Spinal cord (tissue), 10 donors: Measurements from ENCODE around the gene CD109. TPM values are rescaled to one million over a fixed set of nuclear protein-coding genes. Genes with fewer than 3 reads are reported as not detected.
"Not testable (repeated sequence)": the region's sequence is repeated elsewhere in the genome, so short reads cannot be mapped to it uniquely, and the experiment has no call there.

Experiments used
- DNase-seq, 6 donors: peaks; one replicate each; pipeline versions ENCODE4 v3.0.0 to v3.0.0-alpha.2; 2013 to 2015; ENCODE audit warnings: low spot score in 6 of 6, low read depth in 4 of 6
- H3K27ac ChIP-seq: one replicate; pipeline ENCODE4 v1.5.1; 2013; ENCODE audit warnings: low read depth, low read length, control low read depth
- H3K27me3 ChIP-seq: one replicate; pipeline ENCODE4 v1.6.1; 2013; ENCODE audit warnings: low read length; ENCODE audit not compliant: control insufficient read depth, insufficient read depth
- H3K36me3 ChIP-seq: one replicate; pipeline ENCODE4 v1.6.1; 2013; ENCODE audit warnings: low read length; ENCODE audit not compliant: control insufficient read depth, insufficient read depth
- H3K4me1 ChIP-seq: one replicate; pipeline ENCODE4 v1.6.1; 2013; ENCODE audit warnings: low read length; ENCODE audit not compliant: control insufficient read depth, insufficient read depth
- H3K4me3 ChIP-seq: one replicate; pipeline ENCODE4 v1.5.1; 2013; ENCODE audit warnings: low read depth, low read length, control low read depth
- H3K9me3 ChIP-seq: one replicate; pipeline ENCODE4 v1.6.1; 2013; ENCODE audit warnings: low read length; ENCODE audit not compliant: control insufficient read depth, insufficient read depth
- WGBS: methylation state at CpG from one replicate; pipeline ENCODE4 v1.1.5; 2013; ENCODE audit warnings: missing lambda C conversion rate; ENCODE audit not compliant: insufficient coverage; 5-methylcytosine and 5-hydroxymethylcytosine counted together
- polyA plus RNA-seq, 2 donors: library from polyadenylated mRNA; unstranded; fragments of 120-200 nt; gene quantifications; one replicate each; pipeline ENCODE4 v1.2.1, GENCODE V29; 2013; ENCODE audit not compliant: insufficient read length in 2 of 2
- total RNA-seq, 2 donors: library from RNA; depleted of rRNA in 1 of 2; stranded (reverse); fragments of 120-200 nt in 1 of 2; fragments of >200 nt in 1 of 2; gene quantifications; one replicate each; pipeline versions ENCODE4 v1.2.3 to v1.2.4, GENCODE V29; 2013 to 2014
- donor health status: healthy.

CD109 gene
- total and polyA plus RNA-seq, 4 donors: 4.1 to 14.7 (median 8.9) TPM

DNA sequence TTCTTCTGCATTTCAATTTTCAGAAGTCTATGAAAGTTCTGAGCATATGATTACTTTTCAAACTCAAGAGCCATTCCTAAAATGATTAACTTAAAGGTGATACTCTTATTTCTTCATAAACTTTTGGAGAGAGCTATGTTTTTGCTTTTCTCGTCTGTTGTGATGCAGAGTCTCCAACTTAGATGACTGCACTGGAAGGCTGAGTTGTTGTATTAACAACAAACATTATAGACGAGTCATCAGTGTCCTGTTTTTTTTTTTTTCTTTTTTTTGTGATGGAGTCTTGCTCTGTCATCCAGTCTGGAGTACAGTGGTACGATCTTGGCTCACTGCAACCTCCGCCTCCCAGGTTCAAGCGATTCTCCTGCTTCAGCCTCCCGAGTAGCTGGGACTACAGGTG, 101.9 kb downstream of the CD109 start:
- no CpG with 5 or more reads among the region's 6 CpGs for WGBS
- no peak overlapping the region for H3K27ac ChIP-seq
- no peaks in the 10 kb centered on the region for H3K4me1 ChIP-seq
- H3K27me3 ChIP-seq: no peaks in the 10 kb centered on the region
- H3K4me3 ChIP-seq: no peak overlapping the region
- no peaks in the 10 kb centered on the region for H3K36me3 ChIP-seq
- DNase-seq: no peak
- no peaks in the 10 kb centered on the region for H3K9me3 ChIP-seq

DNA sequence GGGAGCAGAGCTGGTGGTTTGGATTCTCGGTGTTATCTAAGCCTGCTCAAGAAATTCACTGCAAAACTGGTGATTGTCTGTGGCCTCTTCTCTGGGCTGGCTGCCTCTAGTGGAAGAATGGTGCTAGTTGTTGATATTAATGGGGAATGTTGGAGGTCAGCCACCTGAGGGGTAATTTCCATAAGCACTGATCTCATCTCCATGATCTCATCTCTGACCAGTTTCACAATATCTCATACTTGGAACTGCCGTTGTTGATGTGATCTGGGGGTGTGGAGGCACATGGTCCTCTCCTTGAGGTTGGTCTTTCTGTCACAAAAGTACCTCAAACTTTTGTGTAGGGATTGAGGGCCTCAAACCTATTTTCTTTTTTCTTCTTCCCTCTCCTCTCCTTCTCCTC, 102.6 kb downstream of the CD109 start:
- no peak for DNase-seq
- Histone ChIP-seq H3K4me3 (no peak overlapping the region), H3K9me3 (no peaks in the 10 kb centered on the region), H3K4me1 (no peaks in the 10 kb centered on the region), H3K27ac (no peak overlapping the region), H3K27me3 (no peaks in the 10 kb centered on the region), H3K36me3 (no peaks in the 10 kb centered on the region)
- 83% methylated on average over 1 of the region's 2 CpGs for WGBS

DNA sequence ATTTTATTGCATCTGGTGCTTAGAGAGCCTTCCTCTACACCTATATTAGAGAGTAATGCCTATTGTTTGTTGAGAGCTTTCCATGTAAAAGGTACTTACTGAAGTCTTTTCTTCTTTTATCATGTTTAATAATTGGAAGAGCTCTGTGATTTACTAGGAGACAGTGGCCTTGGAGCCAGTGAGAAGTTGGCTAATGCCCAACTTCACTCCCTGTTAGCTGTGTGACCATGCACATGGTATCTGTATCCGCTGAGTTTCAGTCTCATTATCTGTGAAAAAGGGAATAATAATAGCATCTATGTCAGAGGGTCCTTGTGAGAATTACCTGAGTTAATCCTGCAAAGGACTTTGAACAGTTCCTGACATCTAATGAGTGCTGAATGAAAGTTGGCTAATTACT, 105.0 kb downstream of the CD109 start:
- no peak for DNase-seq
- no peaks in the 10 kb centered on the region for H3K27me3 ChIP-seq
- no peak overlapping the region for H3K4me3 ChIP-seq
- no CpG with 5 or more reads among the region's 1 CpG for WGBS
- no peaks in the 10 kb centered on the region for H3K4me1 ChIP-seq
- H3K9me3 ChIP-seq: no peaks in the 10 kb centered on the region
- H3K27ac ChIP-seq: no peak overlapping the region
- H3K36me3 ChIP-seq: no peaks in the 10 kb centered on the region

DNA sequence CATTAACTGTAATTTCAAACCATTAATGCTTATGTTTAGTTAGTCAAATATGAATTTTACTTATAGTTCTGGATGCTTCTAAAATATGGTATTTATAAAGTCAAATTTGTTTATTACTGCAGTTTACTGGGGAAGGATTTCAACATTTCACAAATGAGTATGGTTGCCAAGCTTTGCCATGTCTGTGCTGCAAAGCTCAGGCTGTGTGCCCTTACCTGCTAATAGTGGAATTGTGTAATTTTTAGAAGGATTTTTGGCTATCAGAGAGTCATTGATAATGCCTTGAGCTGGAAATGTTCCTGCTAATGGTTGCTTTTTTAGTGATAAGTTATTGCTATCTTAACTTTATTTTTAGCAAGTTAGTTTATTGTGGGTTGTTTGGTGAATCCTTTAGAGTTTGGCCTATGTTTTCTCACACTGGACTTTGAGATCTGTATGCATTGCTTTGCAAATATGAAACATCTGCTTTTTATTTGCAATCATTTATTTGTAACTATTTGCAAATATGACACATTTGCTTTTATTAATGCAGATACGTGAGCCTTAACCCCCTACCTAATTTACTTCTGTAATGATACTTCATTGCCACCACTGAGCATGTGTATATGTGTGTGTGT, 105.8 kb downstream of the CD109 start:
- no CpG with 5 or more reads among the region's 1 CpG for WGBS
- H3K4me1 ChIP-seq: no peaks in the 10 kb centered on the region
- no peaks in the 10 kb centered on the region for H3K27me3 ChIP-seq
- H3K4me3 ChIP-seq: no peak overlapping the region
- no peaks in the 10 kb centered on the region for H3K9me3 ChIP-seq
- DNase-seq: no peak
- no peaks in the 10 kb centered on the region for H3K36me3 ChIP-seq
- H3K27ac ChIP-seq: no peak overlapping the region

DNA sequence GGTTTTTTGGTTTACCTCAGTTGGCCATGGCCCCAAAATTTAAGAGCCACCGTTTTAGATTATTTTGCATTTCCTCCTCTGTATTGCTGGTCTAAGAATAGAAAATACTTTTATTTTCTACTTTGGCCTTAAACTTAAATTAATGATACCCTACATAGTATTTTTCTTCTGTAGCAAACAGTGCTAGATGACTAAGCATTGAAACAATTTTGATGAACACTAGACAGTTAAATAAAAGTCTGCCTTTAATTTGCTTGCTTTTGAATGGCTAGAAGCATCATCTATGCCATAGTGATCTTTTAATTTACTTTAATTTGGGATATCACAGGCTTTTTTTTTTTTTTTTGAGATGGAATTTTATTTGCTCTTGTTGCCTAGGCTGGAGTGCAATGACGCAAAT, 106.4 kb downstream of the CD109 start:
- Histone ChIP-seq H3K27ac (no peak overlapping the region), H3K9me3 (no peaks in the 10 kb centered on the region), H3K4me3 (no peak overlapping the region), H3K36me3 (no peaks in the 10 kb centered on the region), H3K27me3 (no peaks in the 10 kb centered on the region), H3K4me1 (no peaks in the 10 kb centered on the region)
- DNase-seq: no peak
- no CpG with 5 or more reads among the region's 2 CpGs for WGBS

DNA sequence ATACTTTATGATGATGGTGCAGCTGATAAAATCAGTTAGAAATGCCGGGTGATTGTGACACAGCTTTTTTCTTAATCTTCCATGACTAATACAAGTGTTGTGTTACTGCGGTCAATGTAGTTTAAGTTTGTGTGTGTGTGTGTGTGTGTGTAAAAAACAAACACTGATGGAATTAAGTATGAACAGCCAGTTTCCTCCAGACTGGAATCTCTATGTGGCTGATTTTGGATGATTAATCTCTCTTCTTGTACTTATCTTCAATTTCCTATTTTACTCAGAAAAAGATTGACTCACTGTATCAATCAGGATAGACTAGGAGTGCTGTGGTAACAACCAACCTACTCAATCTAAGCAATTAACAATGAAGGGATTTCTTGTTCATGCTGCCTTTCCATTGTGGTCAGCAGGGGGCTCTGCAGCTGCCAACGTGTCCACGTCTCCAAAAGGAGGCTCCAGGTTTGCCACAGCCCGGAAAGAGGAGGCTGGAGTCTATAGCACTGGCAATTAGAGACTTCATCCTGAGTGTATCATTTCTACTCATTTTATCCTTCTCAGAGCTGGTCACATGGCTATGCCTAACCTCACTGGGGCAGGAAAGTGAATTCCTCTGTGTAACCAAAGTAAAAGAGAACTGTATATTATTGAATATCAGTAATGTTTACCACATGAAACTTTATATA, 107.7 kb downstream of the CD109 start:
- no peaks in the 10 kb centered on the region for H3K4me1 ChIP-seq
- H3K4me3 ChIP-seq: no peak overlapping the region
- H3K27me3 ChIP-seq: no peaks in the 10 kb centered on the region
- no peaks in the 10 kb centered on the region for H3K36me3 ChIP-seq
- WGBS: 21% methylated on average over 3 of the region's 5 CpGs
- H3K27ac ChIP-seq: no peak overlapping the region
- DNase-seq: peak in 1 of 6 donors; percentile 22
- H3K9me3 ChIP-seq: no peaks in the 10 kb centered on the region

DNA sequence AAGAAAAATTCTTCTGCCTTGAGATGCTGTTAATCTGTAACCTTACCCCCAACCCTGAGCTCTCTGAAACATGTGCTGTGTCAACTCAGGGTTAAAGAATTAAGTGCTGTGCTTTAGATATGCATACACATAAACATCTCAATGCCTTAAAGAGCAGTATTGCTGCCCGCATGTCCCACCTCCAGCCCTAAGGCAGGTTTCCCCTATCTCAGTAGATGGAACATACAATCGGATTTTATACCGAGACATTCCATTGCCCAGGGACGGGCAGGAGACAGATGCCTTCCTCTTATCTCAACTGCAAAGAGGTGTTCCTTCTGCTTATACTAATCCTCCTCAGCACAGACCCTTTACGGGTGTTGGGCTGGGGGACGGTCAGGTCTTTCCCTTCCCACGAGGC, 109.2 kb downstream of the CD109 start:
- H3K36me3 ChIP-seq, H3K4me1 ChIP-seq, H3K27me3 ChIP-seq, H3K27ac ChIP-seq, DNase-seq, H3K9me3 ChIP-seq, H3K4me3 ChIP-seq: not testable (repeated sequence)
- WGBS: 100% methylated on average over 4 of the region's 7 CpGs

DNA sequence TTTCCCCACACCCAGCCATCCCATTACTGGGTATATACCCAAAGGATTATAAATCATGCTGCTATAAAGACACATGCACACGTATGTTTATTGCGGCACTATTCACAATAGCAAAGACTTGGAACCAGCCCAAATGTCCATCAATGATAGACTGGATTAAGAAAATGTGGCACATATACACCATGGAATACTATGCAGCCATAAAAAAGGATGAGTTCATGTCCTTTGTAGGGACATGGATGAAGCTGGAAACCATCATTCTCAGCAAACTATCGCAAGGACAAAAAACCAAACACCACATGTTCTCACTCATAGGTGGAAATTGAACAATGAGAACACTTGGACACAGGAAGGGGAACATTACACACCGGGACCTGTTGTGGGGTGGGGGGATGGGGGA, 110.0 kb downstream of the CD109 start:
- not testable (repeated sequence) for H3K36me3 ChIP-seq, DNase-seq, H3K4me3 ChIP-seq, H3K9me3 ChIP-seq, H3K27ac ChIP-seq, H3K4me1 ChIP-seq, H3K27me3 ChIP-seq
- WGBS: no CpG with 5 or more reads among the region's 4 CpGs

DNA sequence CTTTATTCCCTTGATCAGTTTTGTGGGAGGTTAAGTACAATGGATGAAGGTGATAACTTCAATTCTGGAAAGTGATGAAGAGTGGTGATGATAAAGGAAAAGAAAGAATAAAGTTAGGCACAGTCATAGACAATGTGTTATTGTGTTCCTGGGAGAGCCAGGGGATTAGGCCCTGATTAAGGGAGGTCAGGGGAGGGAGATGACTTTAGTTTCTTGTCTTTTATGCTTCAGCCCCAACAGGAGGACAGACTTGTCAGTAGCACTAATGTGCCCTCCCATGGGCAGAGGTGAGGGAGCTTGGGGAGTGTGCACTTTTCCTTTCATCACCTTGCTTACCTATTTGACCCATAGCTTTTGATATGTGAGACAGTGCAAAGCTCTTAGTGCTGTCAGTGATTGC, 115.7 kb downstream of the CD109 start:
- no peaks in the 10 kb centered on the region for H3K4me1 ChIP-seq
- no peaks in the 10 kb centered on the region for H3K27me3 ChIP-seq
- H3K9me3 ChIP-seq: no peaks in the 10 kb centered on the region
- no peak overlapping the region for H3K27ac ChIP-seq
- no peak for DNase-seq
- H3K36me3 ChIP-seq: no peaks in the 10 kb centered on the region
- H3K4me3 ChIP-seq: no peak overlapping the region

DNA sequence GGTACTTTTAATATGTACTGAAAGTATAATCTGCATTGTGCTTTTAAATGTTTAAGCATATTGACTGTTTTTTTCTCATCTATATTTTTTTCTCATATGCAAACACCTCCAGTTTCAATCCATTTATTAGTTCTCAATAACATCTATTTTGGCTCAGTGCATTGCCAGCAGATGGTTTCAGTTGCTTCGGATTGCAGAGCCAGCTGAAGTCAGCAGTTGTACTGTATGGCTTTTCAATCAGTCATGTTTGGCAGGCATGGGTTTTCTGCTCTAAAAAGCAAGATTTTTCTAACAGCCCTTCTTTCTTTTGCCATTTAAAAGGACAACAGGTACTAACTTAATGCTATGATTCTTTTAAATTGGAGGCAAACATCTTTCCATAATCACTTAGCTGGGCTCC, 121.2 kb downstream of the CD109 start:
- H3K4me3 ChIP-seq: no peak overlapping the region
- H3K27ac ChIP-seq: no peak overlapping the region
- no peaks in the 10 kb centered on the region for H3K36me3 ChIP-seq
- no peaks in the 10 kb centered on the region for H3K9me3 ChIP-seq
- H3K4me1 ChIP-seq: no peaks in the 10 kb centered on the region
- DNase-seq: peak in 2 of 6 donors; percentile 31 to 52
- no peaks in the 10 kb centered on the region for H3K27me3 ChIP-seq
- 80% methylated on average over 1 of the region's 1 CpG for WGBS
